WERI-Rb-1 (cell line): ENCODE measurements around the gene KRT81.
"Not testable (repeated sequence)": the region's sequence is repeated elsewhere in the genome, so short reads cannot be mapped to it uniquely, and the experiment has no call there.

Source experiments
- DNase-seq: peaks from one replicate; pipeline ENCODE4 v3.0.0-alpha.2; 2020
- H3K27ac ChIP-seq: fragments of 250-450 bp; sonication (Bioruptor Pico); 2 replicates; pipeline ENCODE4 v1.5.1; 2020; ENCODE audit warnings: mild to moderate bottlenecking, moderate library complexity
- H3K27me3 ChIP-seq: fragments of 250-450 bp; sonication (Bioruptor Pico); 2 replicates; pipeline ENCODE4 v1.5.1; 2021; ENCODE audit warnings: mild to moderate bottlenecking, low read depth, moderate library complexity; ENCODE audit not compliant: insufficient read depth, severe bottlenecking
- H3K36me3 ChIP-seq: fragments of 250-450 bp; sonication (Bioruptor Pico); 2 replicates; pipeline ENCODE4 v1.5.1; 2020; ENCODE audit warnings: mild to moderate bottlenecking, moderate library complexity
- H3K4me3 ChIP-seq: 2 replicates; pipeline ENCODE4 v1.5.1; 2011; ENCODE audit warnings: low read depth, mild to moderate bottlenecking, control low read depth, low read length
- H3K9me3 ChIP-seq: fragments of 250-450 bp; sonication (Bioruptor Pico); 2 replicates; pipeline ENCODE4 v1.5.1; 2021; ENCODE audit warnings: mild to moderate bottlenecking, moderate library complexity; ENCODE audit not compliant: severe bottlenecking
- CTCF ChIP-seq: IDR thresholded peaks from 2 replicates; pipeline ENCODE4 v1.5.1; 2011; ENCODE audit warnings: low read depth, mild to moderate bottlenecking, control low read depth, inconsistent platforms, low read length

The KRT81 gene

GRCh38 chr12:52244615-52244994, 46.7 kb downstream of the KRT81 start:
- Histone ChIP-seq H3K9me3 (no peaks in the 10 kb centered on the region), H3K27me3 (no peaks in the 10 kb centered on the region), H3K4me3 (no peak overlapping the region), H3K36me3 (no peaks in the 10 kb centered on the region), H3K27ac (no peak overlapping the region)
- TF ChIP-seq CTCF, result no peak
- DNase-seq, result no peak

DNA sequence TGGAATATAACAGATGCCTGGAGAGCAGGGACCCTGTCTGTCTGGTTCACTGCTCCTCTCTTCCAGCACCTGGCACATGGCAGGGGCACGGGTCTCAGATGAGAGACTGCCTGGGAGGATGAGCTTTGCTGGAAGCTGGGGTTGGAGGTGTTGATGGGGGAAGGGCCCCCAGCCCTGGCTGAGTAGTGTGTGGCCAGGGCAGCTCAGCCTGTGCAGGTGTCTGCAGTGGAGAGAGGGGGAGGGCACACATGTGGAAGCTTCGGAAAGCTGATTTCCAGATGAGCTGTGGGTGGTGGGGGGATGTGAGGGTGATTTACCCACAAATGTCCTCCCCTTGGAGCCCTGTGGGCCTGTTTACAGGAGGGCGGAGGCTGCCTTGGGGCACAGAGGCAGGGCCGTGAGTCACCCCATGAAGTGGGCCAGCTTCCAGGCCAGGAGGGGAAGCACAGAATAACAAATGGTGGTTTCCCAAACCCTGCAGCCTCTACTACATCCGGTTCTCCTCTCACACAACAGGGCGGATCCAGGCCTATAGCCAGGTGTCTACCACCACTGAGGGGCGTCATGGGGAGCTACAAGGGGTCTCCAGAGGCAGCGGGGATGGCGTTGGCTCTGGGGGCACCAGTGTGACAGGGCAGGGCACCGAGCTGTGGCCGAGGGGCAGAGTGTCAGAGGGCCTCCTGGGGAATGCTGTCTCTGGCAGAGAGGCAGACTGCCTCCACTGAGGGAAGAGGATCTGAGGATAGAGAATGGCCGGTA, 47.3 kb downstream of the KRT81 start:
- no peak overlapping the region for H3K27ac ChIP-seq
- TF ChIP-seq CTCF, result no peak
- no peak overlapping the region for H3K4me3 ChIP-seq
- DNase-seq, result no peak
- no peaks in the 10 kb centered on the region for H3K36me3 ChIP-seq
- H3K27me3 ChIP-seq, result no peaks in the 10 kb centered on the region
- no peaks in the 10 kb centered on the region for H3K9me3 ChIP-seq

DNA sequence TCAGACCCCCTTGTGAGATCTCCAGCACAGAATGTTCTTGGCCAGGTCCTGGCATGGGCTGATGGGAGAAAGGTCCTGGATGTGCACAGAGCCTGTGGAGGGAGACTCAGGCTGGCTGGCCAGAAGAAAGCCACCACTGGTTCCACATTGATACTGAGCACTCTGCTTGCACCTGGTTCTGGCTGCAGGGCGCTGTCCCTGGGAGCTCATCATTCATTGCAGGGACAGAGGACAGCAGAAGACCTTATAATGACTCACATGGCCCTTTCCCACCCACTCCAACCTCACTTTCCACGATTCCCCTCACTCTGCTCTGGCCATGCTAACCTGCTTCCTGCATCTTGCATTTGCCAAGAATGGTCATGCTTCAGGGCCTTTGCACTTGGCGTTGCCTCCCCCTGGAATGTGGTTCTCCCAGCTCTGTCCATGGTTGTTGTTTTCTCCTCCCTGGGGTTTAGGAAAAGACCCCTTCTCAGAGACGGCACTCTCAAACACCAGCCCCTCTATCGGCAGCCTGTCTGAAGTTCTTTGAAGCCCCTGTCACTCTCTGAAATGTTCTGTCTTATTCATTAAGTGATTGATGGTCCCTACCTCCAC, 48.0 kb downstream of the KRT81 start:
- no peak overlapping the region for H3K4me3 ChIP-seq
- H3K27ac ChIP-seq, result no peak overlapping the region
- no peaks in the 10 kb centered on the region for H3K9me3 ChIP-seq
- no peak for TF ChIP-seq CTCF
- no peaks in the 10 kb centered on the region for H3K36me3 ChIP-seq
- DNase-seq, result no peak
- H3K27me3 ChIP-seq, result no peaks in the 10 kb centered on the region

DNA sequence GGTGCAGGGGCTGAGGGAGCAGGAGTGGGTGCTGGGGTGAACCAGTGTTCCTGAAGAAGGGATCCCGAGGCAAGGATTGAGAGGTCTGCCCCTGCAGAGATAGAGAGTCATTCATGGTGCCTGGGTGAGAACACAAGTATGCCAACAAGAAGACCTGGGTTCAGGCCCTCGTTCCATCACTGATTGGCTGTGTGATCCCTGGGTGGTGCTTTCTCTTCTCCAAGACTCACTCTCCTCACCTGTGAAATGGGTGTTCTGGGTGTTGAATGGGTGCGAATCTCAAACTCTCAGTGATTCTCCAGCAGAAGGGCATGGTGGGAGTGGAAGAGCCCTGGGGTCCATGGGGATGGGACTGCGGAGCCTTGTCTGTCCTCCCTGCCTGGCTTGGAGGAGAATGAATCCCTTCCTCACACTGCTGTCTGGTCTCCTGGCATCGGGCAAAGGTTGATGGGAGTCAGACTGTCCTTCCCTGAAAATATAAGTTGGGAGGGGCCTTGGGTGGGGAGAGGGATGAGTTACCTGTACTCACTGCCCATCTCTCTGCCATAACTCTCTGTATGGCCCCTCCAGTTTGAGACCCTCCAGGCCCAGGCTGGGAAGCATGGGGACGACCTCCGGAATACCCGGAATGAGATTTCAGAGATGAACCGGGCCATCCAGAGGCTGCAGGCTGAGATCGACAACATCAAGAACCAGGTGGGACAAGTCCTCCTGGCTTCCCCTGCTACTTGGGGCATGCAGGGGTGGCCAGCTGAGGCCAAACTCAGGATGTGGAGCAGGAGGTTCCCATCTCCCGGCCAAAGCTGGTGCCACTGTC, 48.7 kb downstream of the KRT81 start:
- no peak for TF ChIP-seq CTCF
- H3K27me3 ChIP-seq, result no peaks in the 10 kb centered on the region
- no peak overlapping the region for H3K4me3 ChIP-seq
- H3K36me3 ChIP-seq, result no peaks in the 10 kb centered on the region
- DNase-seq, result no peak
- H3K27ac ChIP-seq, result no peak overlapping the region
- H3K9me3 ChIP-seq, result no peaks in the 10 kb centered on the region

GRCh38 chr12:52241205-52241842, 50.0 kb downstream of the KRT81 start:
- H3K27me3 ChIP-seq, result no peaks in the 10 kb centered on the region
- DNase-seq, result no peak
- H3K9me3 ChIP-seq, result no peaks in the 10 kb centered on the region
- TF ChIP-seq CTCF, result no peak
- H3K36me3 ChIP-seq, result no peaks in the 10 kb centered on the region
- no peak overlapping the region for H3K4me3 ChIP-seq
- H3K27ac ChIP-seq, result no peak overlapping the region

GRCh38 chr12:52240247-52240646, 51.1 kb downstream of the KRT81 start:
- not testable (repeated sequence) for H3K27me3 ChIP-seq, DNase-seq, H3K36me3 ChIP-seq, H3K4me3 ChIP-seq, H3K27ac ChIP-seq, H3K9me3 ChIP-seq
